Stimulated activated naive B cell treated with anti-CD40 and anti-IgM and Interleukin-4, amounts not matched to agents 10 μg/mL and 1 μg/mL and 100 μg/mL, for 72 hours (primary cell): ENCODE results near the gene CDH16.
"Not testable (repeated sequence)": the region's sequence is repeated elsewhere in the genome, so short reads cannot be mapped to it uniquely, and the experiment has no call there.

Experiments
- ATAC-seq, 2 donors: fragments of 150-1000 bp; cut with Tn5 transposase; replicated peaks; 2 replicates each; pipeline ENCODE4 v1.10.0; 2021; ENCODE audit warnings: moderate library complexity in 1 of 2
- DNase-seq: peaks from one replicate; pipeline ENCODE4 v3.0.0; 2021
- H3K27ac Mint-ChIP-seq: one replicate; pipeline ENCODE4 v1.8.0; 2022; ENCODE audit warnings: mild to moderate bottlenecking, mixed read lengths
- H3K27me3 Mint-ChIP-seq, 2 donors: one replicate each; pipeline ENCODE4 v1.8.0; 2022; ENCODE audit warnings: mixed read lengths in 2 of 2
- H3K36me3 Mint-ChIP-seq, 2 donors: one replicate each; pipeline ENCODE4 v1.8.0; 2022; ENCODE audit warnings: mixed read lengths in 2 of 2, mild to moderate bottlenecking in 1 of 2
- H3K4me1 Mint-ChIP-seq, 2 donors: one replicate each; pipeline ENCODE4 v1.8.0; 2022; ENCODE audit warnings: mixed read lengths in 2 of 2, mild to moderate bottlenecking in 1 of 2
- H3K4me3 Mint-ChIP-seq, 2 donors: one replicate each; pipeline ENCODE4 v1.8.0; 2022; ENCODE audit warnings: mild to moderate bottlenecking in 2 of 2, mixed read lengths in 2 of 2, moderate library complexity in 1 of 2
- H3K9me3 Mint-ChIP-seq, 2 donors: one replicate each; pipeline ENCODE4 v1.8.0; 2022; ENCODE audit warnings: mixed read lengths in 2 of 2, mild to moderate bottlenecking in 1 of 2

CDH16 gene

DNA sequence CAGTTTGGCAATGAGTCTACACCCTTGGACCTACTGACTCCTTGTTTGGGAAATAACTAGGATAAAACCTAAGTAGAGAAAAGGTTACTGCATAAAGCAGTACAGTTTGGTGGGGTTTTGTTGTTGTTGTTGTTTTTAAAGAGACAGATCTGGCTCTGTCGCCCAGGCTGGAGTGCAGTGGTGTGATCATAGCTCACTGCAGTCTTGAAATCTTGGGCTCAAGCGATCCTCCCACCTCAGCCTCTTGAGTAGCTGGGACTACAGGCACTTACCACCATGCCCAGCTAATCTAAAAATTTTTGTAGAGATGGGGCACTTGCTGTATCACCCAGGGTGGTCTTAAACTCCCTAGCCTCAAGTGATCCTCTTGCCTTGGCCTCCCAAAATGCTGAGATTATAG lies 37.1 kb downstream of the CDH16 start:
- Mint-ChIP-seq H3K4me1 (peaks cover 19 to 41% of the 10 kb centered on the region in 2 donors), H3K27ac (peak overlapping the region; percentile 9), H3K36me3 (peaks cover 12 to 21% of the 10 kb centered on the region in 2 donors)

DNA sequence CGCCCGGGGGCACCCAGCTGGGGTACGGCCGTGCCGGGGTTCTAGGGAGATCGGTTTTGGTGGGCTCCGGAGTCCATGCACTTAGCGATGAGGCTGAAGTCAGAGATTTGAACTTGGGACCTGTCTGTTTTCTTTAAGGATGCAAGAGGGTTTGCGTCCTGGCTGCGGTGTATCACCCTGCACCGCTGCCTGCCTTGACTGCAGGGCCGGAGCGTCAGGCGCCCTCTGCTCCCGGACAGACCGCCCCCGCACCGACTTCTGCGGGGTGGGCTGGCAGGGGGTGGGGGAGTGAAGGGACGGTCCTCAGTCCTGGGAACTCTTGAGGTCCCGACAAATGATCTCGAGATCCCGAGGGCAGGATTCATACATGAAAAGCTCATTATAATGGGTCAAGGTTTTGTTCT lies 37.7 kb downstream of the CDH16 start:
- Mint-ChIP-seq H3K4me3 (peak overlapping the region; percentile 95 to 97), H3K27me3 (no peaks in the 10 kb centered on the region), H3K27ac (no peak overlapping the region), H3K36me3 (peaks cover 15 to 19% of the 10 kb centered on the region in 2 donors), H3K9me3 (peaks cover 3% of the 10 kb centered on the region in 2 donors), H3K4me1 (peaks cover 19 to 41% of the 10 kb centered on the region in 2 donors)
- ATAC-seq (peak in 1 of 2 donors; percentile 11), DNase-seq (no peak)

More for the DNA sequence above, 37.1 kb downstream of the CDH16 start:
- Mint-ChIP-seq H3K27me3 (no peaks in the 10 kb centered on the region), H3K9me3 (no peaks in the 10 kb centered on the region), H3K4me3 (peak overlapping the region; percentile 50 to 95)
- ATAC-seq = no peak
- no peak for DNase-seq

DNA sequence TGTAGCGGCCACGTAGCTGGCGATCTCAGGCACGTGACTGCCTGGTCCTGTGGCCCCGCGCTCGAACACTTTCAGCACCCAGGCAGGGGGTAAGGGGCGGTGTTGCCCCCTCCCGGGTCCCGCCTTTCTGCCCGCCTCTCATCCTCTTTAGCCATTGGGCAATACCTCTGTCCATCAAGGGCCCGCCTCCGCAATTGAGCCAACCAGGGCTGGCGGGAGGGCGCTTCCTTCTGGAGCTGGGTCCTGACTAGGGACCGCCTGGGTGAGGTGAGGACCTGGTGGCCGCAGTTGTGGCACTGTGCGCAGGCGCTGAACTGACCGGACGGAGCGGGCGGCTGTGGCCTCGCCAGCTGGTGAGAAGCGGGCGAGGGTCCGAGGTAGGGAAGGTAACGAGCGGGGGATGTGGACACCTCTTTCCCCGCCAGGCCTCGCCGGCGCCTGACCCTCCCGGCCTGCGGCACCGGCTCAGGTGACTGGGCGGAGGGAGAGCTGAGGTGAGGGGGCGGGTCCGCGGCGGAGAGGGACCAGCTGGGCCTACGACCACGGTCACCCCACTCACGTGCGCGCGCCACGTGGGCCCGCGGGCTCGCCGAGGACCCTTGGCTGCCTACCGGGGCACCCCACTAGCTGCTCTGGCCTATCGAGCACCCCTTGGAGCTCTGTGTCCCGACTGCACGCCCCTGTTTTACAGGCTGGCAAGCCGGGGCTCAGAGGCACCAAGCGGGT lies 38.2 kb downstream of the CDH16 start, which contains the start of gene PDP2:
PDP2 (plus strand) TSS at position 228 of the 726 bp plus-strand sequence. CDS start 3,770 bp downstream, outside the sequence.
- H3K27me3 Mint-ChIP-seq = no peaks in the 10 kb centered on the region
- H3K36me3 Mint-ChIP-seq = peaks cover 13 to 17% of the 10 kb centered on the region in 2 donors
- H3K4me3 Mint-ChIP-seq = peak within 1 kb of the TSS; percentile 95 to 97
- H3K4me1 Mint-ChIP-seq = peaks cover 19 to 38% of the 10 kb centered on the region in 2 donors
- peaks cover 3 to 4% of the 10 kb centered on the region in 2 donors for H3K9me3 Mint-ChIP-seq
- ATAC-seq (peak; percentile 94 to 95), DNase-seq (peak; percentile 91)
- peak within 1 kb of the TSS; percentile 93 for H3K27ac Mint-ChIP-seq

DNA sequence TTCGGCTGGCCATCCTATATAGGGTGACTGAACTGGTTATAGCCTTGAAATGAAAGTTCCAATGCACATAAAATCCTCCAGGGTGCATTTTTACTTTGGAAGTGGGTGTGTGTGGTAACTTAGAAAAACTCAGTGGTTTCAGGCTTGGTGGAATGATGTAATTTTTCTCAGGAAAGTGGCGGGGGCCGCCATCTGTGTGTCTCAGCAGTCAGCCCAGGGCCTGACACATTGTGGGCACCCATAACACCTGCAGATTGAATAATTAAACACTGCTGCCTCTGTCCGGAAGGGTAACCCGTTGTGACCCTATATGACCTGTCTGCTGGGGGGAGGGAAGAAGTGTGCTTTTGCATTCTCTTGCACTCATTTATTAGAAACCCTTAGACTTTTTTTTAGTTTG lies 40.6 kb downstream of the CDH16 start:
- peak; percentile 51 to 53 for ATAC-seq
- DNase-seq = peak; percentile 65
- Mint-ChIP-seq H3K9me3 (peaks cover 3 to 8% of the 10 kb centered on the region in 2 donors), H3K4me3 (peak overlapping the region; percentile 41), H3K4me1 (peaks cover 26 to 49% of the 10 kb centered on the region in 2 donors), H3K27me3 (no peaks in the 10 kb centered on the region), H3K36me3 (peaks cover 3 to 7% of the 10 kb centered on the region in 2 donors), H3K27ac (peak overlapping the region; percentile 37)

DNA sequence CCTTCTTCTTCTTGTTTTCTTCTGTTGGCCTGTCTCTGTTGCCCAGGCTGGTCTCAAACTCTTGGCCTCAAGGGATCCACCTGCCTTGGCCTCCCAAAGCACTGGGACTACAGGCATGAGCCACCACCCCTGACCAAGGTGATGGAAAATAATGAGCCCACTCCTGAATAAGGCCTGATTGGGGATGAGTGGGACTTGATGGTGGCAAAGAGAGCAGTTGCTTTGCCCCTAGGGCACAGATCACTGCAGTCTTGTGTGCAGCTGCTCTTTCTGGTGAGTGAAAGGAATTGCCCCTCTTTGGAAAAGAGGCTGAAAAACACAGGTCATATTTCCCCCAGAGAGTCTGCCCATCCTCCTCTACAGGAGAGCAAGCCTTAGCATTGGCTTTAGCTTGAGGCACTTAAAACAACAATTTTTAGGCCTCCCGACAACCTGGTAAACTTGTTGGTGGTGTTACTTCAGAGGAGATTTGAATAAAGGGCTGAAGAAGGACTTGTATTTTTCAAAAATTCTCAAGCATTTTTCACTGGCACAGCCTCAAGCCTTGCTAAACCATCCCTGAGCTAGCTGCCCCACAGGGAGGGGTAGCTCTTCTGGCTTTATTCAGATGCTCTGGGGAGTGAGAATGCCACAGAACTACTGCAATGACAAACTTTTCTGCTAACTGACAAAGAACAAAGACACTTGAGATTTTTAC lies 44.5 kb downstream of the CDH16 start:
- peak overlapping the region in 1 of 2 donors; percentile 60 for H3K4me3 Mint-ChIP-seq
- no peak for DNase-seq
- peak overlapping the region; percentile 93 for H3K27ac Mint-ChIP-seq
- peaks cover 3 to 5% of the 10 kb centered on the region in 2 donors for H3K36me3 Mint-ChIP-seq
- H3K27me3 Mint-ChIP-seq = peaks cover 6 to 10% of the 10 kb centered on the region in 2 donors
- no peak for ATAC-seq
- H3K4me1 Mint-ChIP-seq = peaks cover 22 to 38% of the 10 kb centered on the region in 2 donors
- peaks cover 3 to 8% of the 10 kb centered on the region in 2 donors for H3K9me3 Mint-ChIP-seq

DNA sequence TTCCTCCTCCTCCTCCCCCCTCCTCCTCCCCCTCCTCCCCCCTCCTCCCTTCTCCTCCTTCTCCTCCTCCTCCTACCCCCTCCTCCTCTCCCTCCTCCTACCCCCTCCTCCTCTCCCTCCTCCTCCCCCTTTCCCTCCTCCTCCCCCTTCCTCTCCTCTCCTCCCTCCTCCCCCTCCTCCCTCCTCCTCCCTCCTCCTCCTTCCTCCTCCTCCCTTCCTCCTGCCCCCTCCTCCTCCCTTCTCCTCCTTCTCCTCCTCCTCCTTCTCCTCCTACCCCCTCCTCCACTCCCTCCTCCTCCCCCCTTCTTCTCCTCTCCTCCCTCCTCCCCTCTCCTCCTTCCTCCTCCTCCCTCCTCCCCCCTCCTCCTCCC lies 45.0 kb downstream of the CDH16 start:
- peaks cover 3 to 5% of the 10 kb centered on the region in 2 donors for H3K36me3 Mint-ChIP-seq
- DNase-seq (no peak), ATAC-seq (no peak)
- peaks cover 6 to 10% of the 10 kb centered on the region in 2 donors for H3K27me3 Mint-ChIP-seq
- no peak overlapping the region for H3K4me3 Mint-ChIP-seq
- peaks cover 22 to 35% of the 10 kb centered on the region in 2 donors for H3K4me1 Mint-ChIP-seq
- H3K9me3 Mint-ChIP-seq = peaks cover 3 to 8% of the 10 kb centered on the region in 2 donors
- H3K27ac Mint-ChIP-seq = peak overlapping the region; percentile 93

DNA sequence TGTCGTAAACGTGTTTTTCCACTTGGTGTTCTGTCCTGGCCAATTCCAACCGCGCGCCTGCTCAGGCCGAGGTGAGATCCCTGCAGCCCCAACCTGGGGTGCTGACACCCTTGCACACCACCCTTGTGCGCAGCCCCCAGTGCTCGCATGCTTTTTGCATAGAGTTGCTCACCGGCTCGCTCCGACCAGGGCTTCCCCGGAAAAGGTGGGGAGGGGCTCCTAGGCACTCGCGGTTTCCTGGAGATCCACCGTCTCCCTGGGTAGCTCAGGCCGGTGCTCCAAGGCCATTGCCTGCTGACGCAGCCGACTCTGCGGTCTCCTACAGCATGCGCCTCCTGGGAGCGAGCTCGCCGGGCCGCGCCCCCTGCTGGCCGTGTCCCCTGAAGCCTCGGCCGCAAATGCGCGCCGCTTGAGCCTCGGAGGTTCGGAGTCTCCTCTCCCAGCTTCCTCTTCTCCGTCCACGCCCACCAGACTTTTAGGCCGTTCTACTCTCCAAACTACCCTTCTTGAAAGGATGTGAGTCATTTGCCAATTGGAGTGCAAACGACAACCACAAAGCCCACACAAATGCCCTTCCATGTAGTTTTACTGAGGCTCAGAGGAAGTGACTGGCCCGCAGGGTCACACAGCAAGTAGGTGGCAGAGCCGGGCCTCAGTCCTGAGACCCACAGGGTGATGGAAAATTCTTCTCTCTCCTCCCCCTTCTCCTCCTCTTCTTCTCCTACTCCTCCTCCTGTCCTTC lies 45.6 kb downstream of the CDH16 start:
- H3K27me3 Mint-ChIP-seq = peaks cover 6 to 10% of the 10 kb centered on the region in 2 donors
- peak; percentile 88 to 92 for ATAC-seq
- peak overlapping the region; percentile 0 for H3K27ac Mint-ChIP-seq
- peak; percentile 95 for DNase-seq
- H3K4me3 Mint-ChIP-seq = peak overlapping the region; percentile 81 to 82
- peaks cover 3 to 5% of the 10 kb centered on the region in 2 donors for H3K36me3 Mint-ChIP-seq
- peaks cover 16 to 31% of the 10 kb centered on the region in 2 donors for H3K4me1 Mint-ChIP-seq
- H3K9me3 Mint-ChIP-seq = peaks cover 3 to 8% of the 10 kb centered on the region in 2 donors

DNA sequence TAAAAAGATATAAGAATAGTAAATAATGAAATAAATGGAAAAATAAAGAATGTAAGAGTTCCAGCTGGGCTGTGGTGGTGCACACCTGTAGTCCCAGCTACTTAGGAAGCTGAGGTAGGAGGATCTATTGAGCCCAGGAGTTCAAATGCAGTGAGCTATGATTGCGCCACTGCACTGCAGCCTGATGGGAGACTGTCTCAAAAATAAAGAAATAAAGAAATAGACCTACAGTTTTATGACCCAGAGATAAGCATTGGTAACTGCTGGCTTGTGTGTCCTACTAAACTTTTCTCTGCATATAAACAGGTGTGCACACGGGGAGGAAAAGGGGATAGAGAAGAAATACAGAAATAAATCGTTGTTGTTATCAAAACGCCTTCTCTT lies 46.1 kb downstream of the CDH16 start:
- Mint-ChIP-seq H3K36me3 (peaks cover 0 to 5% of the 10 kb centered on the region in 2 donors), H3K4me3 (peak overlapping the region; percentile 81 to 82), H3K9me3 (peaks cover 3 to 8% of the 10 kb centered on the region in 2 donors), H3K27ac (peak overlapping the region; percentile 0), H3K4me1 (peaks cover 14 to 30% of the 10 kb centered on the region in 2 donors), H3K27me3 (peaks cover 6 to 10% of the 10 kb centered on the region in 2 donors)
- ATAC-seq = no peak
- no peak for DNase-seq

DNA sequence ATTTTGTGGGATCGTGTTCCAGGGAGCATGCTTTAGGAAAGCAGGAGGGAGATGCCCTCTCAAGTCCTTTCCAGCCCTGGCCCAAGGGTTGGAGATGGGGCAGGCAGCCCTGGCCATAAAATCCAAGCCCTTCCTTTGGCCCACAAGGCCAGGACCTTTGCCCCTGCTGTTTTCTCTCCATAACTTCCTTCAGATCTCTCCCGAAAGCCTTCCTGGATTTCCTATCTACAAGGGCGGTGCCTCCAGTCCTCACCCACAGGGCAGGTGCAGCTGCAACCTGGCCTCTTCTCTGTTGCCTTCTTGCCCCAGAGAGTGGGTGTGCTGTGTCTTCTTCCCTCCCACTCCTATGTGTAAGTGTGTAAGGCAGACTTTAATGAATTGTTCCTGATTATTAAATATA lies 46.8 kb downstream of the CDH16 start:
- H3K27me3 Mint-ChIP-seq = peaks cover 6 to 10% of the 10 kb centered on the region in 2 donors
- H3K4me3 Mint-ChIP-seq = no peak overlapping the region
- H3K4me1 Mint-ChIP-seq = peaks cover 14 to 30% of the 10 kb centered on the region in 2 donors
- ATAC-seq = no peak
- H3K36me3 Mint-ChIP-seq = peaks cover 0 to 5% of the 10 kb centered on the region in 2 donors
- no peak overlapping the region for H3K27ac Mint-ChIP-seq
- peaks cover 3 to 8% of the 10 kb centered on the region in 2 donors for H3K9me3 Mint-ChIP-seq
- DNase-seq = no peak

DNA sequence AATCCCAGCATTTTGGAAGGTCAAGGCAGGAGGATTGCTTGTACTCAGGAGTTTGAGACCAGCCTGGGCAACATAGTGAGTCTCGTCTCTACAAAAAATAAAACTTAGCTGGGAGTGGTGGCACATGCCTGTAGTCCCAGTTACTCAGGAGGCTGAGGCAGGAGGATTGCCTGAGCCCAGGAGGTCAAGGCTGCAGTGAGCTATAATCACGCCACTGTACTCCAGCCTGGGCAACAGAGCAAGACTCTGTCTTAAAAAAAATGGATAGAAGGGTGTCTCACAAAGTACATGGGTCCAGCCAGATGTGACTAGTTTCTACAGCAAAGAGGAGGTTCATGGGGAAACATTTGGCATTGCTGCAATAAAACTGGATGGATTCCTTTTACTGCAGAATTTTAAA lies 47.3 kb downstream of the CDH16 start:
- DNase-seq, H3K4me3 Mint-ChIP-seq, H3K27me3 Mint-ChIP-seq, ATAC-seq, H3K9me3 Mint-ChIP-seq, H3K27ac Mint-ChIP-seq, H3K36me3 Mint-ChIP-seq: not testable (repeated sequence)
- peaks cover 14 to 30% of the 10 kb centered on the region in 2 donors for H3K4me1 Mint-ChIP-seq

DNA sequence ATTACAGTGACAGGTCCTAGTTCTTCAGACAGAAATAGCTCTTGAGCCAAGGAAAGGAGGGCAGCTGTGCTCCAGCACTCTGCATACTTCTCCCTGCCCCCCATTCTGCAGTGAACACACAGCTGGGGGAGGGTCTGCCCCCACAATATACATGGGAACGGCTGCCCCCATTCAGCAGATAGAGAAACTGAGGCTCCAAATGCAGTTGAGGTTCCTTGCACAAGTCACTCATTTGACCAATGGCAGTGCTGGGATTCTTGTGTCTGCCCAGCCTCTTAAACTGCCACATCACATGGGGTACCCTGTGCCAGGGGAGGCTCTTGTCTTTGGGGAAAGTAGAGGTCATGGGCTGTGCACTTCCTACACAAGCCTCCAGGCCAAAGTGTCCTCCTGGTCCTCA lies 49.3 kb downstream of the CDH16 start:
- H3K36me3 Mint-ChIP-seq = no peaks in the 10 kb centered on the region

DNA sequence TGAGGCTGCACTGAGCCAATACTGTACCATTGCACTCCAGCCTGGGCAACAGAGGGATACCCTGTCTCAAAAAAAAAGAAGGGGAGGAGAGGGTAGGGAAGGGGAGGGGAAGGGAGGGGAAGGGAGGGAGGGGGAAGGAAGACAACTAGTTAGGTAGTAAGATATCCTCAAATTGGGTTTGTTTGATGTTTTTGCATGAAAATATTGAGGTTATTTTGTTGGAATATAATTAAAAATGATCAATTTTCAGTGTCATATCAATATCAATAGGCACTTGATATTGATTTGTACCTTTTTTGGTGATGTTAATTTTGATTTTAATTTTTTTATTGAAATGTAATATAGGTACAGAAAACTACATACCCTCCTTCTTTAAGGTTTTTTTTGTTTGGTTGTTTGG lies 55.0 kb downstream of the CDH16 start:
- H3K9me3 Mint-ChIP-seq = no peaks in the 10 kb centered on the region
- DNase-seq (no peak), ATAC-seq (no peak)
- peaks cover 2 to 6% of the 10 kb centered on the region in 2 donors for H3K4me1 Mint-ChIP-seq
- no peak overlapping the region for H3K27ac Mint-ChIP-seq
- no peak overlapping the region for H3K4me3 Mint-ChIP-seq
- peaks cover 0 to 4% of the 10 kb centered on the region in 2 donors for H3K27me3 Mint-ChIP-seq
- no peaks in the 10 kb centered on the region for H3K36me3 Mint-ChIP-seq

More for the DNA sequence above, 49.3 kb downstream of the CDH16 start:
- Mint-ChIP-seq H3K4me3 (no peak overlapping the region), H3K4me1 (peaks cover 13 to 27% of the 10 kb centered on the region in 2 donors), H3K27ac (no peak overlapping the region), H3K9me3 (peaks cover 0 to 4% of the 10 kb centered on the region in 2 donors), H3K27me3 (peaks cover 10 to 11% of the 10 kb centered on the region in 2 donors)
- DNase-seq = no peak
- no peak for ATAC-seq

DNA sequence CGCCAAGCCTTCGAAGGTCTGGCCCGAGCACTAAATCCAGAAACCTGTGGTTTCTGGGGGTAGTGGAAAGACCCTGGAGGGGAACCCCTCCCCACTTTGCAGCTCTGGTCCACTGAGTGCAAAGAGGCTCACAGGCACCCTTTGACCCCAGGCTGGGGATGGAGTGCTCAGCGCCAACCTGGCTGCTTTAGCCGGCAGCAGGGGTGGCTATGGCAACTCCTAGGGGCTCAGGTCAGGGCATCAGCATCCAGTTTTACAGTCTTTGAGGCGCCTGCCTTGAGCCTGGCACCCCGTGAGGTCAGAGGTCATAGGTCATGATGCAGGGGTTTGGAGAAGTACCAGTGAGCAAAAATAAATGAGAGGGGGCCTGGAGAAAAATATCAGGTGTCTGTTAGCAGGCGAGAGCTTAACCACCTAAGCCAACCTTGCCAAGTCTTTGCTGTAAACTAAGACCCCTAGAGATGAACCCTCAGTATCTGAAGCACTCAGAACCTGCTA lies 56.6 kb downstream of the CDH16 start:
- peaks cover 0 to 4% of the 10 kb centered on the region in 2 donors for H3K27me3 Mint-ChIP-seq
- no peaks in the 10 kb centered on the region for H3K36me3 Mint-ChIP-seq
- H3K4me1 Mint-ChIP-seq = peaks cover 0 to 1% of the 10 kb centered on the region in 2 donors
- no peak overlapping the region for H3K27ac Mint-ChIP-seq
- DNase-seq = no peak
- H3K4me3 Mint-ChIP-seq = no peak overlapping the region
- H3K9me3 Mint-ChIP-seq = no peaks in the 10 kb centered on the region
- ATAC-seq = no peak
